ENCODE data around the gene TEAD3. TPM values are rescaled to one million over a fixed set of nuclear protein-coding genes. Genes with fewer than 3 reads are reported as not detected.

Gene TEAD3
- total RNA-seq, 1 donor from 2014 or later = 28.0 TPM

DNA sequence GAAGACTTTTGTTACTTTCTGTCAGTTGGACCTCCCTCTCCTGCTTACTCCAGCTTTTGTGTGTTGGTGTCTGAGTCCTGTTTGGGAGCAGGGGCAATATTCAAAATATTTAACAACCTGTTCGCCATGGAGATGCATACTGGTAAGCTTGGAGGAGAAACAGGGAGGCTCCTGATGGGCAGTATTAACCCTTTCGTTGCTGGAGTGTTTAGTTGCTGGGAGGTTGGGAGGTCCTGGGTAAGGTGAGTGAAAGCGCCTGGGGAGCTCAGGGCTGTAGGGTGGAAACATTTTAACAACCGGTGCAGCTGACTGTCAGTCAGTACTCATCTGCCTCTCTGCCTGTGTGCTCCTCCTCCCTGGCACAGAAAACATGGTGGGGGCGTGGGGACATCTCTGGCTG lies 11.7 kb upstream of the TEAD3 start:
- intact Hi-C loops (cut with micrococcal nuclease) = no loop called here
- H3K27ac ChIP-seq (replicated peaks) = no peak overlapping the region
- no peaks in the 10 kb centered on the region for H3K9me3 ChIP-seq (replicated peaks)
- peaks cover 8% of the 10 kb centered on the region for H3K4me1 ChIP-seq
- peaks cover 93% of the 10 kb centered on the region for H3K27me3 ChIP-seq (ENCODE audit: low read depth)
- no peak for DNase-seq
- no peaks in the 10 kb centered on the region for H3K36me3 ChIP-seq
- TF ChIP-seq, protein P1, sequence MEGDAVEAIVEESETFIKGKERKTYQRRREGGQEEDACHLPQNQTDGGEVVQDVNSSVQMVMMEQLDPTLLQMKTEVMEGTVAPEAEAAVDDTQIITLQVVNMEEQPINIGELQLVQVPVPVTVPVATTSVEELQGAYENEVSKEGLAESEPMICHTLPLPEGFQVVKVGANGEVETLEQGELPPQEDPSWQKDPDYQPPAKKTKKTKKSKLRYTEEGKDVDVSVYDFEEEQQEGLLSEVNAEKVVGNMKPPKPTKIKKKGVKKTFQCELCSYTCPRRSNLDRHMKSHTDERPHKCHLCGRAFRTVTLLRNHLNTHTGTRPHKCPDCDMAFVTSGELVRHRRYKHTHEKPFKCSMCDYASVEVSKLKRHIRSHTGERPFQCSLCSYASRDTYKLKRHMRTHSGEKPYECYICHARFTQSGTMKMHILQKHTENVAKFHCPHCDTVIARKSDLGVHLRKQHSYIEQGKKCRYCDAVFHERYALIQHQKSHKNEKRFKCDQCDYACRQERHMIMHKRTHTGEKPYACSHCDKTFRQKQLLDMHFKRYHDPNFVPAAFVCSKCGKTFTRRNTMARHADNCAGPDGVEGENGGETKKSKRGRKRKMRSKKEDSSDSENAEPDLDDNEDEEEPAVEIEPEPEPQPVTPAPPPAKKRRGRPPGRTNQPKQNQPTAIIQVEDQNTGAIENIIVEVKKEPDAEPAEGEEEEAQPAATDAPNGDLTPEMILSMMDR (IDR thresholded peaks at IDR 0.05; ENCODE audit: borderline replicate concordance) = no peak
- H3K4me3 ChIP-seq = no peak overlapping the region

DNA sequence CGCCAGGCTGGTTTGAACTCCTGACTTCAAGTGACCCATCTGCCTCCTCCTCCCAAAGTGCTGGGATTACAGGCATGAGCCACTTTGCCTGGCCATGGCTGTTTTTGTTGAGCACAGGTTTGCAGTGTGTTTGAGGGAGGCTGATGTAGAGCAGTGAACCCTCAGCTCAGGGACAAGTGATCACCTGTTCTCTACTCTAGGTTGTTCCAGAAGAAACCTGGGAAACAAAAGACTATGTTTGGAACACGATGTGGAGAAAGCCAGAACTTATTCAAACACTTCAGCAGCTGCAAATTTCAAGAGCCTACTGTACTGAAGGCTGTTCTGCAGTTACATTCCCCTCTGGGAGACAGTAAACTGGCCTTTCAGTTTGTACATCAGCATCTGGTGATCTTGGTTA lies 11.1 kb upstream of the TEAD3 start:
- no peaks in the 10 kb centered on the region for H3K36me3 ChIP-seq
- peaks cover 93% of the 10 kb centered on the region for H3K27me3 ChIP-seq (ENCODE audit: low read depth)

DNA sequence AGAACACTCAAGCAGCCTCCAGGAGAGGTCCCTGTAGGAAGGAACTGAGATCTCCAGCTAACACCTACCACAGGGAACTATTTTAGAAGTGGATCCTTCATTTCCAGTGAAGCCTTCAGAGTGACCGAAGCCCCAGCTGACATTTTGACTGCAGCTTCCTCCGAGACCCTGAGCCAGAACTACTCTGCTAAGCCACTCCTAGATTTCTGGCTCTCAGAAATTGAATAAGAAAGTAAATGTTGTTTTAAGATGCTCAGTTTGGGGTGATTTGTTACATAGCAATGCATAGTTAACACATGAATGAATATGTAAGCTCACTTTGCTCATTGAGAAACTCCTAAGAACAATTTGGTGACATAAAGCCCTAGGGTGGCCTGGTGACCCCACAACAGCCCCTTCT lies 10.3 kb upstream of the TEAD3 start:
- DNase-seq = no peak
- TF ChIP-seq, protein P1 (IDR thresholded peaks at IDR 0.05; ENCODE audit: borderline replicate concordance) = no peak
- Histone ChIP-seq H3K4me3 (no peak overlapping the region), H3K27ac (replicated peaks) (no peak overlapping the region), H3K4me1 (peaks cover 8% of the 10 kb centered on the region), H3K9me3 (replicated peaks) (no peaks in the 10 kb centered on the region), H3K36me3 (no peaks in the 10 kb centered on the region), H3K27me3 (ENCODE audit: low read depth) (peaks cover 86% of the 10 kb centered on the region)
- intact Hi-C loops (cut with micrococcal nuclease) = no loop called here

More for the DNA sequence above, 11.1 kb upstream of the TEAD3 start:
- DNase-seq = no peak
- Histone ChIP-seq H3K9me3 (replicated peaks) (no peaks in the 10 kb centered on the region), H3K27ac (replicated peaks) (no peak overlapping the region), H3K4me3 (no peak overlapping the region), H3K4me1 (peaks cover 8% of the 10 kb centered on the region)
- intact Hi-C loops (cut with micrococcal nuclease) = no loop called here
- TF ChIP-seq, protein P1 (IDR thresholded peaks at IDR 0.05; ENCODE audit: borderline replicate concordance) = no peak

DNA sequence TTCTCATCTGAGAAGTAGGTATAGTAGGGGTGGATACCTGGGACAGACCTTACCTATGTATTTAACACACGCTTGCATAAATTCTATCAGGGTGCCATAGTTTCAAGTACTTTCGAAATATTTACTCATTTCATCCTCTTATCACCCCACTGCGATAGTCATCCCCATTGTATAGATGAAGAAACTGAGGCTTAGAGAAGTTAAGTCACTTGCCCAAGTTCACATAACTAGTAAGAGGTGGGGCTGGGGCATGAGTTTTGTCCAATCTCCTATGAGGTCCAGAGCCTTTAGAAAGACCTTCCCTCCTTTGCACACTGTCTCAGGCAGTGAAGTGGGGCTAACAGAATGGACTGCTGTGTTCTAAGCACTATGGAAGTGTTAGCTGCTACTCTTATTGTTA lies 9.7 kb upstream of the TEAD3 start:
- no peak for DNase-seq
- TF ChIP-seq, protein P1 (IDR thresholded peaks at IDR 0.05; ENCODE audit: borderline replicate concordance) = no peak
- H3K4me3 ChIP-seq = no peak overlapping the region
- no peak overlapping the region for H3K27ac ChIP-seq (replicated peaks)
- H3K4me1 ChIP-seq = peaks cover 2% of the 10 kb centered on the region
- H3K9me3 ChIP-seq (replicated peaks) = no peaks in the 10 kb centered on the region
- intact Hi-C loops (cut with micrococcal nuclease) = no loop called here
- H3K27me3 ChIP-seq (ENCODE audit: low read depth) = peaks cover 79% of the 10 kb centered on the region
- no peaks in the 10 kb centered on the region for H3K36me3 ChIP-seq

DNA sequence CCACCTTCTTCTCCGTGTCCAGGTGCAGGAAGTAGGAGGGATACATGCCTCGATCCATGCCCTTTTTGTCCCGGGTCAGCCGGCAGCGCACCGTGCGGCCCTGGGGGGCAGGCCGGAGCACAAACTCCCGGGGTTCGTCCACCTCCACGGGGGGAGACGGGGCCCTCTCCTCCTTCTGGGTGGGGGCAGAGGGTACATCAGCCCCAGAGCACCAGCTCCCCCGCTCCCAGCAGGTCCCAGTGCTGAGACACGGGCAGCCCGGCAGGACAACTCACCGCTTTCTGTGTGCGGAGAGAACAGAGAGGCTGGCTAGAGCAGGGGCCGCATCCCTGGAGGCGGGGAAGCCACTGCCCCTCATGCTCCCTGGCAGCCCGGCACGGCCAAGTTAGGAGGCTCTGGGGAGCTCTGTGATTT lies 9.1 kb upstream of the TEAD3 start:
- no peaks in the 10 kb centered on the region for H3K9me3 ChIP-seq (replicated peaks)
- no peak overlapping the region for H3K27ac ChIP-seq (replicated peaks)
- peaks cover 74% of the 10 kb centered on the region for H3K27me3 ChIP-seq (ENCODE audit: low read depth)
- intact Hi-C loops (cut with micrococcal nuclease) = no loop called here
- H3K4me3 ChIP-seq = no peak overlapping the region
- TF ChIP-seq, protein P1 (IDR thresholded peaks at IDR 0.05; ENCODE audit: borderline replicate concordance) = no peak
- peaks cover 3% of the 10 kb centered on the region for H3K4me1 ChIP-seq
- no peaks in the 10 kb centered on the region for H3K36me3 ChIP-seq
- DNase-seq = no peak

DNA sequence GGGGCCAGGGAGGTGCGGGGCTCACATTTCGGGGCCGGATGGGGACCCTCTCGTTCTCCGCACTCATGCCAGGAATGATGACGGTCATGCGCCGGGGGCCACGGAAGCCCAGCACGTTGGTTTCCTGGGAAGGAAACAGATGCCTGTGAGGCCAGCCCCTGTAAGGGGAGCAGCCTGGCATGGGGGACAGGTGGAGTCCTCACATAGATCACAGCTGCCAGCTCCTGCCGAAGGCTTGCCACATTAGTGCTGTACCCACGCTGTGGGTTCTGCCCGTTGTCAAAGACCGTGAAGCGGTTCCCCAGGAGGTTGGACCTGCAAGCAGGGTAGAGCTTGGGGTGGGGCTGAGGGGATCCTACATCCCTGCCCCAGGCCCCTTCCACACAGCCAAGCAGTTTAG lies 6.7 kb upstream of the TEAD3 start:
- TF ChIP-seq, protein P1 (IDR thresholded peaks at IDR 0.05; ENCODE audit: borderline replicate concordance) = no peak
- no peak overlapping the region for H3K27ac ChIP-seq (replicated peaks)
- H3K4me3 ChIP-seq = no peak overlapping the region
- no peaks in the 10 kb centered on the region for H3K9me3 ChIP-seq (replicated peaks)
- DNase-seq = no peak
- no peaks in the 10 kb centered on the region for H3K36me3 ChIP-seq
- H3K27me3 ChIP-seq (ENCODE audit: low read depth) = peaks cover 72% of the 10 kb centered on the region
- peaks cover 12% of the 10 kb centered on the region for H3K4me1 ChIP-seq
- intact Hi-C loops (cut with micrococcal nuclease) = no loop called here
